ENCODE results near the gene APEX1. TPM values are rescaled to one million over a fixed set of nuclear protein-coding genes. Genes with fewer than 3 reads are reported as not detected.

APEX1 gene
- total and polyA plus RNA-seq, 2 of the 8 experiments (the other 6 are each of a cell fraction or from before 2014, with no cell fraction given) = 384 to 700 TPM

DNA sequence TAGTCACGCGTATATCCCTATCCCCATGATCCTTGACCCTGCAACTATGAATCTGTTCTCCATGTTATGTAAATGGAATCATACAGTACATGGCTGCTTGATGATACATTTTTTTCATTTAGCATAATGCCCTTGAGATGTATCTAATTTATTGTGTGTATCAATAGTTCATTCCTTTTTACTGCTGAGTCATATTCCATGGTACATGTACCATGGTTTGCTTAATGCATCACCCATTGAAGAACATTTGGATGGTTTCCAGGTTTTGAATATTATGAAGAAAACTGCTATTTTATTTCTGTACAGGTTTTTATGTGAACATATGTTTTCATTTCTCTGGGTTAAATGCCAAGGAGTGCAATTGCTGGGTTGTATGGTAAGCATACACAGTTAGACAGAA, 46.3 kb downstream of the APEX1 start (continued):
- TF ChIP-seq, protein P1, sequence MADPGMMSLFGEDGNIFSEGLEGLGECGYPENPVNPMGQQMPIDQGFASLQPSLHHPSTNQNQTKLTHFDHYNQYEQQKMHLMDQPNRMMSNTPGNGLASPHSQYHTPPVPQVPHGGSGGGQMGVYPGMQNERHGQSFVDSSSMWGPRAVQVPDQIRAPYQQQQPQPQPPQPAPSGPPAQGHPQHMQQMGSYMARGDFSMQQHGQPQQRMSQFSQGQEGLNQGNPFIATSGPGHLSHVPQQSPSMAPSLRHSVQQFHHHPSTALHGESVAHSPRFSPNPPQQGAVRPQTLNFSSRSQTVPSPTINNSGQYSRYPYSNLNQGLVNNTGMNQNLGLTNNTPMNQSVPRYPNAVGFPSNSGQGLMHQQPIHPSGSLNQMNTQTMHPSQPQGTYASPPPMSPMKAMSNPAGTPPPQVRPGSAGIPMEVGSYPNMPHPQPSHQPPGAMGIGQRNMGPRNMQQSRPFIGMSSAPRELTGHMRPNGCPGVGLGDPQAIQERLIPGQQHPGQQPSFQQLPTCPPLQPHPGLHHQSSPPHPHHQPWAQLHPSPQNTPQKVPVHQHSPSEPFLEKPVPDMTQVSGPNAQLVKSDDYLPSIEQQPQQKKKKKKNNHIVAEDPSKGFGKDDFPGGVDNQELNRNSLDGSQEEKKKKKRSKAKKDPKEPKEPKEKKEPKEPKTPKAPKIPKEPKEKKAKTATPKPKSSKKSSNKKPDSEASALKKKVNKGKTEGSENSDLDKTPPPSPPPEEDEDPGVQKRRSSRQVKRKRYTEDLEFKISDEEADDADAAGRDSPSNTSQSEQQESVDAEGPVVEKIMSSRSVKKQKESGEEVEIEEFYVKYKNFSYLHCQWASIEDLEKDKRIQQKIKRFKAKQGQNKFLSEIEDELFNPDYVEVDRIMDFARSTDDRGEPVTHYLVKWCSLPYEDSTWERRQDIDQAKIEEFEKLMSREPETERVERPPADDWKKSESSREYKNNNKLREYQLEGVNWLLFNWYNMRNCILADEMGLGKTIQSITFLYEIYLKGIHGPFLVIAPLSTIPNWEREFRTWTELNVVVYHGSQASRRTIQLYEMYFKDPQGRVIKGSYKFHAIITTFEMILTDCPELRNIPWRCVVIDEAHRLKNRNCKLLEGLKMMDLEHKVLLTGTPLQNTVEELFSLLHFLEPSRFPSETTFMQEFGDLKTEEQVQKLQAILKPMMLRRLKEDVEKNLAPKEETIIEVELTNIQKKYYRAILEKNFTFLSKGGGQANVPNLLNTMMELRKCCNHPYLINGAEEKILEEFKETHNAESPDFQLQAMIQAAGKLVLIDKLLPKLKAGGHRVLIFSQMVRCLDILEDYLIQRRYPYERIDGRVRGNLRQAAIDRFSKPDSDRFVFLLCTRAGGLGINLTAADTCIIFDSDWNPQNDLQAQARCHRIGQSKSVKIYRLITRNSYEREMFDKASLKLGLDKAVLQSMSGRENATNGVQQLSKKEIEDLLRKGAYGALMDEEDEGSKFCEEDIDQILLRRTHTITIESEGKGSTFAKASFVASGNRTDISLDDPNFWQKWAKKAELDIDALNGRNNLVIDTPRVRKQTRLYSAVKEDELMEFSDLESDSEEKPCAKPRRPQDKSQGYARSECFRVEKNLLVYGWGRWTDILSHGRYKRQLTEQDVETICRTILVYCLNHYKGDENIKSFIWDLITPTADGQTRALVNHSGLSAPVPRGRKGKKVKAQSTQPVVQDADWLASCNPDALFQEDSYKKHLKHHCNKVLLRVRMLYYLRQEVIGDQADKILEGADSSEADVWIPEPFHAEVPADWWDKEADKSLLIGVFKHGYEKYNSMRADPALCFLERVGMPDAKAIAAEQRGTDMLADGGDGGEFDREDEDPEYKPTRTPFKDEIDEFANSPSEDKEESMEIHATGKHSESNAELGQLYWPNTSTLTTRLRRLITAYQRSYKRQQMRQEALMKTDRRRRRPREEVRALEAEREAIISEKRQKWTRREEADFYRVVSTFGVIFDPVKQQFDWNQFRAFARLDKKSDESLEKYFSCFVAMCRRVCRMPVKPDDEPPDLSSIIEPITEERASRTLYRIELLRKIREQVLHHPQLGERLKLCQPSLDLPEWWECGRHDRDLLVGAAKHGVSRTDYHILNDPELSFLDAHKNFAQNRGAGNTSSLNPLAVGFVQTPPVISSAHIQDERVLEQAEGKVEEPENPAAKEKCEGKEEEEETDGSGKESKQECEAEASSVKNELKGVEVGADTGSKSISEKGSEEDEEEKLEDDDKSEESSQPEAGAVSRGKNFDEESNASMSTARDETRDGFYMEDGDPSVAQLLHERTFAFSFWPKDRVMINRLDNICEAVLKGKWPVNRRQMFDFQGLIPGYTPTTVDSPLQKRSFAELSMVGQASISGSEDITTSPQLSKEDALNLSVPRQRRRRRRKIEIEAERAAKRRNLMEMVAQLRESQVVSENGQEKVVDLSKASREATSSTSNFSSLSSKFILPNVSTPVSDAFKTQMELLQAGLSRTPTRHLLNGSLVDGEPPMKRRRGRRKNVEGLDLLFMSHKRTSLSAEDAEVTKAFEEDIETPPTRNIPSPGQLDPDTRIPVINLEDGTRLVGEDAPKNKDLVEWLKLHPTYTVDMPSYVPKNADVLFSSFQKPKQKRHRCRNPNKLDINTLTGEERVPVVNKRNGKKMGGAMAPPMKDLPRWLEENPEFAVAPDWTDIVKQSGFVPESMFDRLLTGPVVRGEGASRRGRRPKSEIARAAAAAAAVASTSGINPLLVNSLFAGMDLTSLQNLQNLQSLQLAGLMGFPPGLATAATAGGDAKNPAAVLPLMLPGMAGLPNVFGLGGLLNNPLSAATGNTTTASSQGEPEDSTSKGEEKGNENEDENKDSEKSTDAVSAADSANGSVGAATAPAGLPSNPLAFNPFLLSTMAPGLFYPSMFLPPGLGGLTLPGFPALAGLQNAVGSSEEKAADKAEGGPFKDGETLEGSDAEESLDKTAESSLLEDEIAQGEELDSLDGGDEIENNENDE (IDR thresholded peaks at IDR 0.05; ENCODE audit: insufficient replicate concordance, low read length) = no peak
